NCI-H1092 (cell line): ENCODE data around the gene IMMT.
A peak's percentile ranks its signal among the peaks of the same experiment; 100 is the strongest.

ENCODE experiments used
- DNase-seq: peaks from one replicate; lab custom pipeline; 2025; lab: John Stamatoyannopoulos, UW

The IMMT gene

DNA sequence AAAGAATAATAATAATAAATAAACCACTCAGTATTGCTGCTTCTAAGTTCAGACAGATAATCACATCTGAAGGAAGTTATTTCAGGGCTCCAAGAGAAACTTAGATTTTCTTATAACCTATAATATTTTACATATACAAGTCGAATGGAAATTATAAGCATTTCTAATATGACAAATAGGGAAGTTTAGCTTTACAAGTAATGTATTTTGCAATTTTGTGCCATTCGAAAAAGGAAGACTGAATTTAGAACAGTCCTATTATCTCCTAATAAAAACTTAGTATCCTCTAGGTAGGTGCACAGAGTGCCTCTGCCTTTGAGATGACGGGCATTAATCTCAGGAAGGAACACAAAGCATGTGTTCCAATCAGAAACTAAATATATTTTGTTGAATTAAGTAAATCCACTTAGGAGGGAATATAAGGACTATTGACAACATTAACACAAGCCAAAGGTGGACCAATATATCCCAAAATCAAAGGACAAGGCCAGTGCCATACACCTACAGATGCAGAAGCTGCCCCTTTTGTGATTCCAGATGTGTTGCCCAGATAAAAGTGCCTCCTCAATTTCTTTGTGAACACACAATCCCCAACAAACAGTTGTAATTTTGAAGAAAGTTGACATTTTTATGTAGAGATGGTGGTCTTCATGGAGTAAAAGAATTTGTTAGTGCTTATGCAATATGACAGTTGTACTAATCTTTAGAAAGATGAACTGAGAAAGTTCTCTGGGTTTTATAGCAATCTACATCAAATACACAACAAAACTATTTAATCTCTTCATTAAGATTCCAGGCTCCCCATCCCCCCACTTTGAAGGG is 52.6 kb downstream of the IMMT start:
- no peak for DNase-seq

GRCh38 chr2:86140969-86141392 is 54.3 kb downstream of the IMMT start:
- DNase-seq, result no peak

DNA sequence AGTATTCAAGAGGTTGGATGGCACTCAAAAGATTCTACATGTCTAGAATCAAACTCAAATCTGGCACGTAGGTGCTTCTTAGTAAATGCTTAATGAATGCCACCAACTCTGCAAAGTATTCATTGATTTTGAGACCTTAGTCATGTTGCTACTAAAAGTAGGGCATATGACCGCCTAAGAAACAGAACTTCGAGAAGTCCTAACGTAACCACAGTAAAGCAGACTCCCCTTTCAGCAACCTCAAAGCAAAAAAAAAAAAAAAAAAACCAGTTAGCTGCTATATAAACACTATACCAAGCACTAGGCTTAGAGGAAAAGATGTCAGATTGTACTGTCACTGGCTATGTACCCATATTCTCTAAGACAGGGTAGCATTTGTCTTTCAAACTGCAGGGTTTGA is 55.3 kb downstream of the IMMT start:
- DNase-seq, result no peak

DNA sequence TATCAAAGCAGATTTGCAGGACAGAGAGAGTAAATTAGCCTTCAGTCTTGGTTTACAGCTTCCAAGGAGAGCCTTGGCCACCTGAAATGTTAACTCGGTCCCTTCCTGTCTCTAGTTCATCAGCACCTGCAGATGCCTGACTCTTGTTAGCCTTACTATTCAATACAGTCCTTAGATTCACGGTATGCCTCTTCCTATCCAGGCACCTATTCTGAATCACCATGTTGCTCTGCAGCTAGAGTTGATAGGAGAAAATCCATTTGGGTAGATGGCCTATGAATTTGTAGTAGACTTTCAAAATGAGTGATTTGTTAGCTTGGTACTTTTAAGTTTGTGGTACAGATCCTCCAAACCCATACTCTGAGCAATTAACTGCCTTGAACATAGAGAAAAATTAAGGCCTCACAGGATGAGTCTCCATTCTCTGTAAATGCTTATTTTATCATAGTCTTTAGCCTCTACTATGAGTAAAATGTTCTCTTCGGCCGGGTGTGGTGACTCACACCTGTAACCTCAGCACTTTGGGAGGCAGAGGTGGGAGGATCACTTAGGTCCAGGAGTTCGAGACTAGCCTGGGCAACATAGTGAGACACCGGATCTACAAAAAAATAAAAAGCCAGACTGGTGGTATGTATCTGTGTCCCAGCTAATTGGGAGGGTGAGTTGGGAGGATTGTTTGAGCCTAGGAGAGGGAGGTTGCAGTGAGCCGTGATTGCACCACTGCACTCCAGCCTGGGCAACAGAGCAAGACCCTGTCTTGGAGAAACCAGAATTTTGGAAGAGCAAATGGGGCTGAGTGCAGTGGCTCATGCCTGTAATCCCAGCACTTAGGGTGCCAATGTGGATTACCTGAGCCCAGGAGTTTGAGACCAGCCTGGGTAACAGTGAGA is 56.3 kb downstream of the IMMT start:
- DNase-seq, result no peak

DNA sequence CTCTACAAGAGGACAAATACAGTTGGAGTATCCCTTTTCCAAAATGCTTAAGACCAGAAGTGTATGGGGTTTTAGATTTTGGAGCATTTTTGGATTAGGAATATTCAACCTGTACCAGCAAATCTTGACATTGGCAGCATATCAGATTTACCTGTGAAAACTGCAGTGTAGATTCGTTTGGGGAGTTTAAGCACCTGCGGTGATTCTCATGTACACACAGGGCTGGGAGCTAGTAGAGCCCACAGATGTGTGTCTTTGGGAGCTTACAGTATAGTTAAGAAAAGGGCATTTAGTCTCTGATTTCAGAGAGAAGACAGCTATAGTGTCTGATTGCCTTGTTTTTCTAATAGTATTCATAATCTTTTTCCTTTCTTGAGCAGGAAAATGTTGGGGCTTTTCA is 59.1 kb downstream of the IMMT start:
- DNase-seq, result no peak

- DNase-seq, result no peak
Observed at GRCh38 chr2:86135653-86136052, 59.6 kb downstream of the IMMT start.

DNA sequence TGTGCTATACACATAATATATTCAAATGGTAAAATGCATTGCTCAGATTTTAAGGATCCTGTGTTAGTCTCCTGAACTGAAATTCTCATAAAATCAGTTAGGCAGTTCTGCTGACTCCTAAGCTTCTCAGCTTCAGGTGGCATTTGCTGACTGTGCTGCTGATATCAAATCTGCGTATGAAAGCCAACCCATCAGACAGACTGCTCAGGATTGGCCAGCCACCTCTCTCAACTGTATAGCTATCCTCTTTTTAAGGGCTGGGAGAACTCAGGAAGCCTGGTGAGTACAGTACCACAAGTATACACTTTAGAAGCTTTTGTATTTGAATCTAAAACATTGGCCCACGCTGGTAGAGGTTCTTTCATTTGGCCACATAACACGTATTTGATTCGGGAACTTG is 60.6 kb downstream of the IMMT start:
- DNase-seq, result no peak

GRCh38 chr2:86124683-86125082 is 70.6 kb downstream of the IMMT start:
- no peak for DNase-seq

DNA sequence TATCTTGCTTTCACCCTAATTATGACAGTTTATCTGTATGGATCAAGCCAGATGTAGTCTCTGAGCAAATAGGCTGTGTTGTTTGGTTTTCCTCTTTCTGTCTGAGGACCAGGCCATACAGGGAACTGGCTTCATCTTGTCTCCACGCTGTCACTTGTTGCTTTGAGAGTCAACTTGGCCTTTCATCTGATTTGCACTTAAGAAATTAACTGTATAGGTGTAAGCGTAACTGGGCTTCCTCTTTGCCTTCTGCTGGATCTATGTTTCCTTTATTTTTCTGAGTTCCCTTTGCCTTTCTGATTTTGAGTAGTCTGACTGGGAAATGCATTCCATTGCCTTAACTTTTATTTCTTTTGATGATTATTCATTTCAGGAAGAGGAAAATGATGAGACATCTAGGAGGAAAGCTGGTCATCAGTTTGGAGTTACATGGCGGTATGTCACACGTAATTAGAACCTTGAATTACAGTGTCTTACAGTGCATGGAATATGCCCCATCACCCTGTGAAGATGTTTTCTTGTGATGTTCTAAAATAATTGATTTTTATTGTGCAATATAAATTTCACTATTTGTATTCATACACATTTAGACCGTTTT is 71.8 kb downstream of the IMMT start:
- DNase-seq, result no peak

DNA sequence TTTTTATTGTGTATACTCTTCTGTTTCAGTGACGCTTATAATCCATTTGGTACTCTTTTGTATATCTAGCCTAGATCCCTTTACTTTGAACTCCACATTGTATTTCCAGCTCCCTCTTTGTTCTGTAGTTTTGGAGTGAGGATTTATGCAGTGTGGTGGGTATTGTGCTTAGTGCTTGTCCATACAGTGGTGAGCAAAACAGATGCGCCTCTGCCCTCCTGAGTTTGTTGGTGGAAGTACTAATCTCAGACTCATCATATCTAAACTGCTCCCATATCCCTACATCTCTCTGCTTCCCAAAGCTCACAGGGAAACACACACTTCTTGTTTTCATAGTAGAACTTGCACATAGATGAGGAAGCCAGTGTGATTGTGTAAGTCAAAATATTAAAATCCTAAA is 77.1 kb downstream of the IMMT start:
- no peak for DNase-seq

- no peak for DNase-seq
Observed at GRCh38 chr2:86107031-86107430, 88.2 kb downstream of the IMMT start.

- DNase-seq, result peak; percentile 90
Observed at GRCh38 chr2:86105969-86106945, 89.0 kb downstream of the IMMT start, which contains the start of gene PTCD3. Gene PTCD3 (plus strand): TSS chr2:86106235. CDS start chr2:86106248, 13 bp downstream.

DNA sequence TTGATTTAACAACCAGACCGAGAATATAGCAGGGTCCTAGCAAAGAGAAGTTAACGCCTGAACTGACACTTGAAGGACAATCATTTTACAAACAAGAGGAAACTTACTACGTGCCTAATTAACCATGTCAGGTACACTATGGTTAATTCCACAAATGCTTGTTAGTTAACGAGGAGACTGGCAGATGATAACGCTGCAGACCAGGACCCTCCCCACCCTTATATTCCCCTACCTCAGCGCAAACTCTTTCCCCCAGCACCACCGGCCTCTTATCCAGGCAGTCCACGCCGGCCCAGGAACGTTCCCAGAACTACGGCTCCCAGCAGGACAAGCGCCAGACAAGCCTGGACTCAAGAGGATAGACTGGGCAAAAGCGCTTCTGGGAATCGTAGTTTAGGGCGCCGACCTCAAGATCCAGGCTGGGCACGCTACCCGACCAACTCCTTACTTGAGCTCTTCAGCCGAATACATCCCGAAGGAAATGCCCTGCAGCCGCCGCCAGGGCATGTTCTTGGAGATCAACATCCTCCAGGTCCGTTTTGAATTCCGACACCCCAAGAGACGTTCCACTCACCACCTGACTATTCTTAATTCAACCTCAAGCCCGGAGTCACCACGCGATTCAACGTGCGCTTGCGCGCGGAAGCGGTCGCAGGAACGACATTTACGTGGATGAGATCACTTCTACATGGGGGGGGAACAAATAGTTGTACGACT is 89.9 kb downstream of the IMMT start, which contains the start of gene POLR1A:
Gene POLR1A, minus strand, starts transcription at position 635 of the 717 bp plus-strand sequence. Its CDS starts 110 bp downstream, at position 525.
- peak; percentile 88 for DNase-seq

DNA sequence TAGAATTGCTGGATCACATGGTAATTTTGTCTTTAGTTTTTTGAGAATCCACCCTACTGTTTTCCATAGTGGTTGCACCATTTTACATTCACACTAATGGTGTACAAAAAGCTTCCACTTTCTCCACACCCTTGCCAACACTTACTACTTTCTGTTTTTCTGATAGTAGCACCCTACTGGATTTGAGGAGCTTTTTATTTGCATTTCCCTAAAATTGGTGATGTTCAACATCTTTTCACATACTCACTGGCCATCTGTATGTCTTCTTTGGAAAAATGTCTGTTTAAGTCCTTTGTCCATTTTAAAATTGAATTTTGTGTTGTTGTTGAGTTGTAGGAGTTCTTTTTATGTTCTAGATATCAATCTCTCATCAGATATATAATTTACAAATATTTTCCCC is 93.1 kb downstream of the IMMT start:
- DNase-seq, result no peak

DNA sequence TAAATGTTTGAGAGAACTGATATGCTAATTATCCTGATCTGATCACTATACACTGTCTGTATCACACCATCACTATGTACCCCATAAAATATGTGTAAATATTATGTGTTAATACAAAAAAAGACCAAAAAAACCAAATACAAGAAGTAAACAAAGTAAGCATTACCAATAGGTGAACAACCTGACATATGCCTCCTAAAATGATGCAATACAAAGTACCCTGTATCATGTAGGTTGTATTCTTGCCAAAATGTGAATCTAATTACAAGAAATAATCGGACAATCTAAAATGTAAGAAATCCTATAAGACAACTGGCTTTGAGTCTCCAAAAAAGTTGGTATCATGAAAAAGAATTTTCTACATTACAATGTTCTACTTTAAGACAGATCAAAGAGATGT is 97.3 kb downstream of the IMMT start:
- DNase-seq, result no peak

DNA sequence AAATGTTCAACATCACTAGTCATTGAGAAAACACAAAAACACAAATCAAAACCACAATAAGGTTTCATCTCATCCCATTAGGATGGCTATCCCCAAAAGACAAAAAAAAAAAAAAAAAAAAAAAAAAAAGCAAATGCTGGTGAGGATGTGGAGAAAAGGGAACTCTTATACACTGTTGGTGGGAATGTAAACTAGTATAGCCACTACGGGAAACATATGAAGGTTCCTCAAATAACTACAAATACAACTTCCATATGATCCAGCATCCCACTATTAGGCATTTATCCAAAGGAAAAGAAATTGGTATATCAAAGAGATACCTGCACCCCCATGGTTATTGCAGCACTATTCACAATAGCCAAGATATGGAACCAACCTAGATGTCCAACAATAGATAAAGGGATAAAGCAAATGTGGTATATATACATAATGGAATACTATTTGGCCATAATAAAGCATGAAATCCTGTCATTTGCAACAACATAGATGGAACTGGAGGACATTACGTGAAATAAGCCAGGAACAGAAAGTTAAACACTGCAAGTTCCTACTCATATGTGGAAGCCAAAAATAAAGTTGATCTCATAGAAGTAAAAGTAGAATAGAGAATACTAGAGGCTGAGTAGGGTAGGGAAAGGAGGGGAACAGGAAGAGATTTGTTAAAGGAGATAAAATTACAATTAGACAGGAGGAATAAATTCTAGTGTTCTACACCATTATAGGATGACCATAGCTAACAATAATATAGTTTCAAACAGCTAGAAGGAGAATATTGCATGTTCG is 98.0 kb downstream of the IMMT start:
- no peak for DNase-seq

- DNase-seq, result no peak
Observed at GRCh38 chr2:86094229-86094628, 101.0 kb downstream of the IMMT start.
